HG03159 (cell line): ENCODE results near the gene SLF2.

Source experiments
- ATAC-seq: cut with Tn5 transposase; IDR thresholded peaks from one replicate; pipeline ENCODE4 v1.9.1; 2021; ENCODE audit warnings: mild to moderate bottlenecking, moderate library complexity; ENCODE audit not compliant: unreplicated experiment

SLF2 gene

GRCh38 chr10:100899171-100899570, 13.6 kb upstream of the SLF2 start:
- no peak for ATAC-seq

DNA sequence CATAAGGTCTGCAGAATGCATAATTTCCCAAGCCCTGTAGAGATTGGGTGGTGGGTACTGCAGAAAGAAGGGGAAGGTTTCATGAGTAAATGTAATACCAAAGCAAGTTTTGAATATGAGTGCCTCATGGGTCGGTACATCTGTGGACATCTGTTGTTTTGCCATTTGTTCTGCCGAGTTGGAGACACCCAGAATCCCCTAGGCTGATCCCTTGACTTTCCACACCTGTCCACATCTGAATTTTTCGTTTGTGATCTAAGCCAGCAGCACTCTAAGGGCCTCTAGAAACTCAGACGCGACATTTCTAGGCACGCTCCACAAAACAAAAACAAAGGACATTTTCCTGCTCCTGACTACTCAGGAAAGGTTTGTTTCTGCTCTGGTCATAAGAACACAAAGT, 11.7 kb upstream of the SLF2 start:
- no peak for ATAC-seq

DNA sequence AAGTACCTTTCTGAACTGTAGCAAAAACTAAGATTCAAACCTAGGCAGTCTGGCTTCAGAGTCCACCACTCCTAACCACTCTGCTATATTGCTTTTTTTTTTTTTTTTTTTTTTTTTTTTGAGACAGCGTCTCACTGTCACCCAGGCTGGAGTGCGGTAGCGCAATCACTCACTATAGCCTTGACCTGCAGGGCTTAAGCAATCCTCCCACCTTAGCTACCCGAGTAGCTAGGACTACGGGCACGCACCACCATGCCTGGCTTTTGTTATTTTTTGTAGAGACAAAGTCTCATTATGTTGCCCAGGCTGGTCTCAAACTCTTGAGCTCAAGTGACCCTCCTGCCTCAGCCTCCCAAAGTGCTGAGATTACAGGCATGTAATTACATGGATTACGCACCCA, 10.1 kb upstream of the SLF2 start:
- no peak for ATAC-seq

DNA sequence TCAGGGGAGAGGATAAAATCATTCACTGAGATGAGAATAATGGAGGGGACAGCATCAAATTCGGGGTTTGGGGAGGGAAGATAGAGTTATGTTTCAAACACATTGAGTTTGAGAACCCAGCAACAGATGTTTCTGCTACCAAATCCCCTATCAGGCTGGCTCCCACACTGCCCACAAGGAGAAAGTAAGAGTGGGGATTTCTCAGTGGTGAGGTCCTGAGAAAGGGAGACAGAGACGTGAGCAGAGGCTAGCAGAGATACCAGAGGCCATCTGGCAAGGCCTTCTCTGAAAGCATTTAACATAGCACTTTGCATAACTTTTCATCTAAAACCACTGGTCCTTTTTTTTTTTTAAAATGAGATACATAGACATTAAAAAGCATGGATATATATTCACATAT, 7.8 kb upstream of the SLF2 start:
- no peak for ATAC-seq

- ATAC-seq: no peak
These were observed 5.6 kb upstream of the SLF2 start for GRCh38 chr10:100907175-100907574.

DNA sequence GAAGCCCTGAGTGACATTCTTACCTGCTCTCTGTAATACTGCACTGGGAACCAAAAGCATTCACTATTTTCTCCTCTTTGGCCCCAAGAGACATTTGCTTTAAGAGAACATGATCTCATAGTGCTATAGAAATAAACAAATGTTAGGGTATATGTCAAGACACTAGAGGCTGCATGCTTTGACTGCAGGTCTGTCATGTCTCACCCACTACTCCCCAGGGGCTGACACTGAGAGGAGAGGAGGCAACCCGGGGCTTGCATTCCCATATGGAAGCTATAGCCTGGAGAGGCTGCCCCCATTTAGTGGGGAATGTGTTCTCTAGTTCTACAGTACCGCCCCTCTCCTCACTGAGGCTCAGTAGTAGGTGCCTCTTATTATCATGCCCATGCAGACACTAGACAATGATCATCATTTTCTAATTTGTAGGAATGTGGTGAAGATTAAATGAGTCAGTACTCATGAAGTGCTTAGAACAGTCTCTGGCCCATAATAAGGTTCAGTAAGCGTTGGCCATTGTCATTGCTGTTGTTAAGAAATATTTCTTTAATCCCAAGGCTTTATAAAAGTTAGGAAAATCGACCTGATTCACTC, 4.9 kb upstream of the SLF2 start:
- ATAC-seq: no peak

- no peak for ATAC-seq
These were observed 4.4 kb upstream of the SLF2 start for GRCh38 chr10:100908378-100908777.

DNA sequence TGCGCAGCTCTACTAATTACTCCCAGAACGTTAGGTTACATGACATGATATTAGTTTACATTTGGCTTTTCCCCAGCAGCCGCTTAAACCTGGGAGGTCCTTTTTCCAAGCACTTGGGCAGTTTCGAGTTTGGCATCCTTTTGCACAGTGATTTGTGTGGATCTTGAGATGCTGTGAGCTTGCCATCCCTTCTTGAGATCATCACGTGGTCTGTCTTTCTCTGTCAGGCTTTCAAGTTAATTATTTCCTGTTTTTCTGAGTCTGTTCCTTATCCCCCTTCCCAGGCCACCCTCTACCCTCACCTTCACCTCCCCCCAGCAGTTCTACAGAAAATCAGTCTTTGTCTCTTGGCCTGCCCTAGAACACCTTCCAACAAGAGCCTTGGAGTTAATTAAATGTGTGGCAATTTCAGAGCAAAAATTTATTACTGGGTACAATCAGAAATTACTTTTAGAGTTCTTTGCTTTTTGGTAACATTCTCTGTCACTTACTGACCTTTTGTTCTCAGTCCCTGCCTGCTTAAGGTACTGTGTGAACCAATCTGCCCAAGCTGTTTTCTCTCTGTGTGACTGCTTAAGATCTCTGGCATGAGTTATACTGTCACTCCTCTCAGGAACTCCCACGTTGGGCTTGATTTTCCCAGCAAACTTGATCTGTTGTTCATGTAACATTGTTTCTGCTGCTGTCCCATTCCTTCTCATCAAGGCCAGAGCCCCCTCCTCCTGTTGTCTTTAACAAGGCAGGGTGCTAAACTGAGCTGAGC, 3.1 kb upstream of the SLF2 start:
- no peak for ATAC-seq

DNA sequence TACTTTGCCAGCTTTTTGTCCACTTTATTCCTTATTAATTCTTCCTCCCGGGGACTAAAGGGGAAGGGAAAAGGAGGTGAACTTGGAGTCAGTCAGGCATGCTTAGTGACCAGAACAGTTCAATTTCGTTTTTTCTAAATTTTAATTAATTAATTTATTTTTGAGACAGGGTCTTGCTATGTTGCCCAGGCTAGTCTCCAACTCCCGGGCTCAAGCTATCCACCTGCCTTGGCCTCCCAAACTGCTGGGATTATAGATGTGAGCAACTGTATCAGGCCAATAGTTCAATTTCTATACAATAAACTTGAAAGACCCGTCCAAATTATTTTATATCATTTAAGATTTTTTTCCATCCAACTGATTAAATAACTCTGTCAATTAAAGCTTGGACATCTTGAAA, 1.3 kb upstream of the SLF2 start:
- ATAC-seq: no peak

GRCh38 chr10:100912013-100912604, 654 bp upstream of the SLF2 start:
- no peak for ATAC-seq

DNA sequence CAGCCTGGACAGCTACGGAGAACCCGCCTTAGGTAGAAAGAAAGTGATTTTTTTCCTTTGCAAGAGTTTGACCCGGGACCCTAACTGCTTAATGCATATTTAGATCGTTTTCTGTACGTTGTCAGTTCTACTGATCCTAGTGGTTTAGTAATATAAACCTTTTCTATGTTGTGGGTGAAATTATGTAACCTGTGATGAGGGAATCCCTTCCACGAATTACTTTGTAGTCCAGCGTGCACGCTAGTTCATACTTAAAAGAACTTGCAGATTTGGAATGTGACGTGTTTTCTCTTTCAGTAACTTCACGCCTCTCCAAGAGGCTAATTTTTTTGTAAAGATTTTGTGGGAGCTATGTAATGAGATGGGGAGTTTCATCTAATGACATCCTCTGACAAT, 705 bp downstream of the SLF2 start:
- ATAC-seq: no peak

- no peak for ATAC-seq
These were observed 4.3 kb downstream of the SLF2 start for GRCh38 chr10:100917071-100917470.

DNA sequence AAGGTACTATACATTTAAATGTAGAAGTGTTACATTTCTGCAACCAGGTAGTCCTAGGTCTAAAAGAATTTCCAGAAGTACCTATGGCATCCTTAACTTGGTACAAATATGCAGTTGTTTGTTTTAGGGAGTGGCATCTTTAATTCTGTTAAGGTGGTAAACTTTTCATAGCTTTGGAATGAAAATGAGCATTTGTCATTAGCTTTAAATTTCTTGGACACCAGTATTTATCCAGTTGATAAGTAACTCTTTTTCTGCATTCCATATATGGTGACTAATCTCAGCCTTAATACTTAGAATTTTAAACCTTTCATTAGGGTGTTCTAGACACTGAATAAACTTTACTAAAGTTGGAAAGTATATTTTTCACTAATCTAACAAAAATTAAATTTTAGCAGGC, 10.8 kb downstream of the SLF2 start:
- no peak for ATAC-seq

- no peak for ATAC-seq
These were observed 14.5 kb downstream of the SLF2 start for GRCh38 chr10:100927266-100927665.

DNA sequence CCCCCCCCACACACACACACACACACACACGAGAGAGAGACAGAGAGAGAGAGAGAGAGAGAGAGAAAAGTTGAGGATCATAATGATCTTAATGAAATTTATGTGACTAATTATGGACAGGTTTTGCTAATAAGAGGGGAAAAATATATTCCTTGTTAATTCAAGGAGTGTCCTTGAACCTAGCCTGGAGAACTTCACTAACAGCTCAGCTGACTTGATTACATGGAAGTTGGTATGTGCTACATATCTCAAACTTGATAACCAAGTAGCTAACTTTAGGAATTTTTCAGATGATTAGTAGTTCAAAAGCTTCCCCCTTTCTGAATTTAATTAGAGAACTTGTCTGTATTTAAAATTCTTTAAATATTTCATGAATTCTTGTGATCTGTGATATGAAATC, 15.3 kb downstream of the SLF2 start:
- ATAC-seq: no peak

DNA sequence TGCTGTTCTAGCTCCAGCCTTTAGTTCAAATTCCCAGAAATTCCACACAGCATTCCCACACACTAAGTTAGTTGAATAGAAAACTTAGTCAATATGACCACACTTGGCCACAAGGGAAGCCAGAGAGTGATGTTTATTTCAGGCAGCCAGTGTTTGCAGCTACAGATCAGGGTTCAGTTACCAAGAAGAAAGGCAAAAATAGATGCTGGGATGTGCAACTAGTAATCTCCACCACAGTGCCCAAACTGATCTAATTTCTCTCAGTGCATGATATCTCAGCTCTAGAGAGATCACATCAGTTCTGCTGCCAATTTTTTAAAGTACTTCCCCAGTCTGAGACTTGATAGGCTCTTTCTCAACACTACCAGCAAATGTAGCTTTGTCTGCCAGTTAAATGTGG, 17.6 kb downstream of the SLF2 start:
- no peak for ATAC-seq

GRCh38 chr10:100934084-100934659, 21.4 kb downstream of the SLF2 start:
- no peak for ATAC-seq

DNA sequence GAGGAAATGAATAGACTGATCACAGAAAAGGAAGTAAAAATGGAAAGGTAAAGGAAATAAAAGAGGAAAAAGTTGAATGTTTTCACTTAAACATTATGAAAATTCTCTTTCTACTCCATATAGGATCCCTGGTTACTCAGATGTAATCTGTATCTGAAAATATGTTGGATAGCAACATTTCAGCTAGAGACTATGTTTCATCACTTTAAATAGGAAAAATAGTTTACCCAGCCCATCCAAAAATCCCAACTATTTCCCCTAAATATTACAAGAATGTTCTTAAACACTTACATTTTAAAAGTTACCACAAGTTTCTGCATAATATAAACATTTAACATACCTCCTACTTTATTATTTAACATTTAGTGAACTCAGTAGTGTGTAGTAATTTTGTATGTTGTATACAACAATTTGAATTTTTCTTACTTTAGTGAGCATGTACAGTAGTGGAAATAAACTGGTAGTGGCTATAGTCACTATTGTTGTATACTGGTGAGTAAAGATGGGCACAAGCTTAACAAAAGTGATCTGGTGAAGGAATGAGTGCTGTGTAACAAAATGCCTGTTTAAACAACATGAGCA, 27.1 kb downstream of the SLF2 start:
- no peak for ATAC-seq

- ATAC-seq: no peak
These were observed 29.5 kb downstream of the SLF2 start for GRCh38 chr10:100942229-100942628.

- ATAC-seq: no peak
These were observed 30.7 kb downstream of the SLF2 start for GRCh38 chr10:100943508-100943907.

DNA sequence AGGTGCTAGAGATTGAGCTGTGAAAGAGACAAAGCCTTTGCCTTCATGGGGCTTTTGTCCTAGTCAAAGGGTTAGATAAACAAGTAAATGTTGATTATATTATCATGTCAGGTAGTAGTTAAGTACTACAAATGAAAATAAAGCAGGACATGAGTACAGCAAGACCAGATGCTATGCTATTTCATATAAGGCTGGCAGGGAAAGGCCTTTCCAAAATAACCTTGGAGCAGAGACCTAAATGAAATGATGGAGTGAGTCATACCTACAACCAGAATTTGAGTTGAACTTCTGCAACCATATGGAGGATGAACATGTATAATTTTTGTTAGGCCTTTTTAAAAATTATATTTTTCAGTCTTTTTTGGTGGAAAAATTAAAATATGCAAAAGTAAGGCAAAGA, 33.0 kb downstream of the SLF2 start:
- no peak for ATAC-seq

DNA sequence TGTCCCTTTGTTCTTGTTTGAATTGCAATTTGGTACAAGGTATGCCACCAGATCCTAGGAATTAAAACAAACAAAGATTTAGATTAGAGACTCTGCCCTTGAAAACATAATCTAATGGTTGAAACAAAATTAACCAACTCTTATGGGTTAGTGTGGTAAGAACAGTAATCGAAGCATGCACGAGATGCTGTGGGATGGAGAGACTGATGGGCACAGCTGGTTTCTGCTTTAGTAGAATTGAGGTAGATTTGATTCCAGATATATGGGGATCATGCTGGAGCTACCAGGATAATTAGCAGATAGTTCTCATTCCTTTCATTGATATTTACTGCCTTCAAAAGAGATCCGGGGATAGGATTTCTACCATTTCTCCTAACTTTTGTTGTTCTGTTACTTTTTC, 36.2 kb downstream of the SLF2 start:
- ATAC-seq: no peak
